Esophagus squamous epithelium (tissue), 4 donors: ENCODE measurements around the gene TNFRSF12A.

Experiments used
- POLR2A ChIP-seq, 4 donors: fragments of 450-650 bp; IDR thresholded peaks; one replicate each; pipeline ENCODE4 v1.6.1; 2017; ENCODE audit warnings: antibody characterized with exemption in 4 of 4, mild to moderate bottlenecking in 4 of 4, moderate library complexity in 3 of 4
- TF ChIP-seq, protein P1 (sequence below), 6 experiments: fragments of 450-650 bp in 4 of 6; fragments of 200-600 bp in 2 of 6; sonication (generic) in 2 of 6; IDR thresholded peaks; one replicate each; pipeline ENCODE4 v1.5.1; 2016 to 2019; ENCODE audit warnings: antibody characterized with exemption in 6 of 6, mild to moderate bottlenecking in 4 of 6, moderate library complexity in 4 of 6

- TF ChIP-seq POLR2A (IDR thresholded peaks at IDR 0.05): no peak
- TF ChIP-seq, protein P1, sequence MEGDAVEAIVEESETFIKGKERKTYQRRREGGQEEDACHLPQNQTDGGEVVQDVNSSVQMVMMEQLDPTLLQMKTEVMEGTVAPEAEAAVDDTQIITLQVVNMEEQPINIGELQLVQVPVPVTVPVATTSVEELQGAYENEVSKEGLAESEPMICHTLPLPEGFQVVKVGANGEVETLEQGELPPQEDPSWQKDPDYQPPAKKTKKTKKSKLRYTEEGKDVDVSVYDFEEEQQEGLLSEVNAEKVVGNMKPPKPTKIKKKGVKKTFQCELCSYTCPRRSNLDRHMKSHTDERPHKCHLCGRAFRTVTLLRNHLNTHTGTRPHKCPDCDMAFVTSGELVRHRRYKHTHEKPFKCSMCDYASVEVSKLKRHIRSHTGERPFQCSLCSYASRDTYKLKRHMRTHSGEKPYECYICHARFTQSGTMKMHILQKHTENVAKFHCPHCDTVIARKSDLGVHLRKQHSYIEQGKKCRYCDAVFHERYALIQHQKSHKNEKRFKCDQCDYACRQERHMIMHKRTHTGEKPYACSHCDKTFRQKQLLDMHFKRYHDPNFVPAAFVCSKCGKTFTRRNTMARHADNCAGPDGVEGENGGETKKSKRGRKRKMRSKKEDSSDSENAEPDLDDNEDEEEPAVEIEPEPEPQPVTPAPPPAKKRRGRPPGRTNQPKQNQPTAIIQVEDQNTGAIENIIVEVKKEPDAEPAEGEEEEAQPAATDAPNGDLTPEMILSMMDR (IDR thresholded peaks at IDR 0.05): no peak
Measured at GRCh38 chr16:2974319-2975056, 45.7 kb upstream of the TNFRSF12A start.
